CD8-positive, alpha-beta memory T cell (primary cell): ENCODE results near the gene SIMC1. TPM values are rescaled to one million over a fixed set of nuclear protein-coding genes. Genes with fewer than 3 reads are reported as not detected.
"Not testable (repeated sequence)": the region's sequence is repeated elsewhere in the genome, so short reads cannot be mapped to it uniquely, and the experiment has no call there.

ENCODE experiments used
- CTCF ChIA-PET: fragments of 350-600 bp; sonication (Branson Sonifier 250); formaldehyde crosslinking; loops from one replicate; lab custom pipeline; 2021; ENCODE audit warnings: antibody characterized with exemption; lab: Charles Lee
- POLR2A ChIA-PET: fragments of 350-600 bp; sonication (Branson Sonifier 250); formaldehyde crosslinking; loops from one replicate; lab custom pipeline; 2021; ENCODE audit warnings: antibody characterized with exemption; lab: Charles Lee
- DNase-seq, 5 donors: peaks; one replicate each; pipeline versions ENCODE4 v3.0.0 to v3.0.0-alpha.2; 2020 to 2022; ENCODE audit warnings: mixed read lengths in 1 of 5
- H3K27ac ChIP-seq: one replicate; pipeline ENCODE4 v1.7.0; 2013; ENCODE audit warnings: low read depth, mild to moderate bottlenecking, low read length, moderate library complexity
- H3K27me3 ChIP-seq: 2 replicates; pipeline ENCODE4 v1.7.0; 2013; ENCODE audit warnings: low read length, mild to moderate bottlenecking; ENCODE audit not compliant: insufficient read depth, poor library complexity, severe bottlenecking
- H3K36me3 ChIP-seq: 2 replicates; pipeline ENCODE4 v1.7.0; 2013; ENCODE audit warnings: mild to moderate bottlenecking, low read length, moderate library complexity; ENCODE audit not compliant: insufficient read depth
- H3K4me1 ChIP-seq: 2 replicates; pipeline ENCODE4 v1.7.0; 2013; ENCODE audit warnings: mild to moderate bottlenecking, low read length, moderate library complexity; ENCODE audit not compliant: insufficient read depth
- H3K4me3 ChIP-seq: 2 replicates; pipeline ENCODE4 v1.7.0; 2013; ENCODE audit warnings: mild to moderate bottlenecking, low read length
- H3K9me3 ChIP-seq: 2 replicates; pipeline ENCODE4 v1.7.0; 2013; ENCODE audit warnings: mild to moderate bottlenecking, low read length
- H3K27ac Mint-ChIP-seq, 8 donors: one replicate each; pipeline ENCODE4 v1.8.0; 2020 to 2021; ENCODE audit warnings: mixed read lengths in 8 of 8, mild to moderate bottlenecking in 6 of 8, inconsistent platforms in 3 of 8, moderate library complexity in 3 of 8
- H3K27me3 Mint-ChIP-seq, 2 donors: one replicate each; pipeline ENCODE4 v1.8.0; 2020 to 2021; ENCODE audit warnings: mixed read lengths in 2 of 2, mild to moderate bottlenecking in 1 of 2, moderate library complexity in 1 of 2
- H3K36me3 Mint-ChIP-seq, 3 donors: one replicate each; pipeline ENCODE4 v1.8.0; 2020 to 2021; ENCODE audit warnings: mixed read lengths in 3 of 3, inconsistent platforms in 1 of 3, mild to moderate bottlenecking in 1 of 3
- H3K4me1 Mint-ChIP-seq, 3 donors: one replicate each; pipeline ENCODE4 v1.8.0; 2020 to 2021; ENCODE audit warnings: mixed read lengths in 3 of 3, inconsistent platforms in 1 of 3, mild to moderate bottlenecking in 1 of 3
- H3K4me3 Mint-ChIP-seq, 7 donors: one replicate each; pipeline ENCODE4 v1.8.0; 2020 to 2021; ENCODE audit warnings: mixed read lengths in 7 of 7, mild to moderate bottlenecking in 6 of 7, moderate library complexity in 4 of 7, inconsistent platforms in 2 of 7
- H3K9me3 Mint-ChIP-seq, 5 donors: one replicate each; pipeline ENCODE4 v1.8.0; 2020 to 2022; ENCODE audit warnings: mixed read lengths in 5 of 5, mild to moderate bottlenecking in 3 of 5, moderate library complexity in 2 of 5, inconsistent platforms in 1 of 5
- polyA plus RNA-seq: library from polyadenylated mRNA; unstranded; fragments of 300-500 nt; fragmentation: Illumina TruSeq; gene quantifications from one replicate; pipeline ENCODE4 v1.2.3, GENCODE V29; 2021
- total RNA-seq, 2 experiments: library from RNA; stranded (reverse); gene quantifications; one replicate each; pipeline ENCODE4 v1.2.3, GENCODE V29; 2021

SIMC1 gene
- total and polyA plus RNA-seq, 3 experiments from 2014 or later, result 12.0 to 21.1 (median 20.5) TPM

- DNase-seq, H3K27me3 ChIP-seq, H3K9me3 ChIP-seq, H3K27ac Mint-ChIP-seq, H3K9me3 Mint-ChIP-seq, H3K36me3 ChIP-seq, H3K4me1 ChIP-seq, H3K4me3 ChIP-seq, H3K27me3 Mint-ChIP-seq, H3K27ac ChIP-seq, CTCF ChIA-PET, H3K4me3 Mint-ChIP-seq, POLR2A ChIA-PET, H3K4me1 Mint-ChIP-seq, H3K36me3 Mint-ChIP-seq: not testable (repeated sequence)
These were observed 12.5 kb downstream of the SIMC1 start for GRCh38 chr5:176250691-176251090.

GRCh38 chr5:176252171-176252570, 13.9 kb downstream of the SIMC1 start:
- H3K4me3 ChIP-seq, POLR2A ChIA-PET, H3K9me3 ChIP-seq, H3K9me3 Mint-ChIP-seq, CTCF ChIA-PET, H3K4me1 Mint-ChIP-seq, H3K36me3 ChIP-seq, H3K36me3 Mint-ChIP-seq, H3K4me1 ChIP-seq, H3K27ac ChIP-seq, H3K4me3 Mint-ChIP-seq, H3K27ac Mint-ChIP-seq, H3K27me3 Mint-ChIP-seq, H3K27me3 ChIP-seq, DNase-seq: not testable (repeated sequence)

- H3K27ac Mint-ChIP-seq, H3K9me3 Mint-ChIP-seq, POLR2A ChIA-PET: not testable (repeated sequence)
These were observed 15.3 kb downstream of the SIMC1 start for GRCh38 chr5:176253370-176254065.

GRCh38 chr5:176254066-176254393, 15.8 kb downstream of the SIMC1 start:
- H3K4me1 Mint-ChIP-seq, DNase-seq, H3K27me3 Mint-ChIP-seq, H3K27ac ChIP-seq, H3K4me3 ChIP-seq, H3K9me3 ChIP-seq, CTCF ChIA-PET, H3K36me3 ChIP-seq, H3K4me1 ChIP-seq, H3K9me3 Mint-ChIP-seq, H3K27ac Mint-ChIP-seq, H3K27me3 ChIP-seq, H3K36me3 Mint-ChIP-seq, H3K4me3 Mint-ChIP-seq, POLR2A ChIA-PET: not testable (repeated sequence)

More at GRCh38 chr5:176253370-176254065, 15.3 kb downstream of the SIMC1 start:
- CTCF ChIA-PET, H3K9me3 ChIP-seq, H3K4me1 Mint-ChIP-seq, H3K27ac ChIP-seq, H3K36me3 Mint-ChIP-seq, H3K4me1 ChIP-seq, H3K4me3 Mint-ChIP-seq, H3K36me3 ChIP-seq, H3K4me3 ChIP-seq, H3K27me3 Mint-ChIP-seq, H3K27me3 ChIP-seq, DNase-seq: not testable (repeated sequence)

- POLR2A ChIA-PET, H3K27ac Mint-ChIP-seq, DNase-seq, H3K9me3 ChIP-seq, CTCF ChIA-PET, H3K4me1 ChIP-seq, H3K4me1 Mint-ChIP-seq, H3K27me3 ChIP-seq, H3K9me3 Mint-ChIP-seq, H3K36me3 Mint-ChIP-seq, H3K4me3 ChIP-seq, H3K27ac ChIP-seq, H3K36me3 ChIP-seq, H3K4me3 Mint-ChIP-seq, H3K27me3 Mint-ChIP-seq: not testable (repeated sequence)
These were observed 19.8 kb downstream of the SIMC1 start for GRCh38 chr5:176257871-176258505.

GRCh38 chr5:176260682-176261081, 22.5 kb downstream of the SIMC1 start:
- H3K27ac ChIP-seq, H3K4me3 Mint-ChIP-seq, H3K27ac Mint-ChIP-seq, H3K9me3 ChIP-seq, H3K36me3 ChIP-seq, POLR2A ChIA-PET, H3K9me3 Mint-ChIP-seq, DNase-seq, H3K27me3 Mint-ChIP-seq, H3K4me3 ChIP-seq, H3K4me1 ChIP-seq, H3K4me1 Mint-ChIP-seq, H3K27me3 ChIP-seq, CTCF ChIA-PET: not testable (repeated sequence)
- H3K36me3 Mint-ChIP-seq, result peaks cover 0 to 11% (median 10%) of the 10 kb centered on the region in 3 donors

GRCh38 chr5:176266448-176266847, 28.2 kb downstream of the SIMC1 start:
- peaks cover 8 to 17% (median 8%) of the 10 kb centered on the region in 3 donors for H3K36me3 Mint-ChIP-seq
- H3K27ac ChIP-seq, H3K4me3 ChIP-seq, POLR2A ChIA-PET, H3K27me3 ChIP-seq, CTCF ChIA-PET, H3K4me3 Mint-ChIP-seq, H3K27ac Mint-ChIP-seq, H3K27me3 Mint-ChIP-seq, H3K4me1 ChIP-seq, H3K9me3 Mint-ChIP-seq, DNase-seq, H3K9me3 ChIP-seq, H3K4me1 Mint-ChIP-seq, H3K36me3 ChIP-seq: not testable (repeated sequence)

GRCh38 chr5:176289018-176289417, 50.8 kb downstream of the SIMC1 start:
- POLR2A ChIA-PET, result not testable (repeated sequence)

More at GRCh38 chr5:176289018-176289417, 50.8 kb downstream of the SIMC1 start:
- H3K27me3 Mint-ChIP-seq, H3K36me3 ChIP-seq, H3K27me3 ChIP-seq, DNase-seq, H3K9me3 ChIP-seq, H3K4me3 ChIP-seq, H3K9me3 Mint-ChIP-seq, H3K27ac ChIP-seq, H3K27ac Mint-ChIP-seq, CTCF ChIA-PET, H3K4me1 Mint-ChIP-seq, H3K4me1 ChIP-seq, H3K4me3 Mint-ChIP-seq: not testable (repeated sequence)
- peaks cover 5 to 13% (median 7%) of the 10 kb centered on the region in 3 donors for H3K36me3 Mint-ChIP-seq
